H1 (cell line): Measurements from ENCODE around the gene MAP4K4. TPM values are rescaled to one million over a fixed set of nuclear protein-coding genes. Genes with fewer than 3 reads are reported as not detected.

Experiments
- CTCF ChIA-PET: fragments of 300-600 bp; sonication (Branson Sonifier 250); formaldehyde crosslinking; loops from one replicate; lab custom pipeline; 2021; ENCODE audit not compliant: partially characterized antibody; lab: Charles Lee
- POLR2A ChIA-PET: fragments of 300-600 bp; sonication (Branson Sonifier 250); formaldehyde crosslinking; loops from one replicate; lab custom pipeline; 2021; ENCODE audit warnings: inconsistent platforms; ENCODE audit not compliant: partially characterized antibody; lab: Charles Lee
- DNase-seq, 2 experiments: peaks; one replicate each; pipeline versions ENCODE4 v3.0.0 to v3.0.0-alpha.2; 2010 to 2022; ENCODE audit warnings: low spot score in 2 of 2, low read depth in 1 of 2, mixed read lengths in 1 of 2
- FAIRE-seq: peaks from 2 replicates; lab custom pipeline; 2011; peaks lifted over from hg19 to GRCh38; lab: Jason Lieb, UNC
- H2AFZ ChIP-seq: 2 replicates; pipeline ENCODE4 v1.8.1; 2012; ENCODE audit warnings: low read length, inconsistent platforms
- H2AK5ac ChIP-seq: 2 replicates; pipeline ENCODE4 v1.6.1; 2013; ENCODE audit warnings: low read depth, low read length
- H2BK120ac ChIP-seq: replicated peaks from 2 replicates; pipeline ENCODE3; 2013; ENCODE audit warnings: low read depth, low read length, inconsistent platforms
- H2BK12ac ChIP-seq: 2 replicates; pipeline ENCODE4 v1.6.1; 2013; ENCODE audit warnings: low read depth, low read length
- H2BK15ac ChIP-seq: 2 replicates; pipeline ENCODE4 v1.6.1; 2013; ENCODE audit warnings: low read length
- H2BK20ac ChIP-seq: 2 replicates; pipeline ENCODE4 v1.6.1; 2013; ENCODE audit warnings: low read length
- H2BK5ac ChIP-seq: 2 replicates; pipeline ENCODE4 v1.6.1; 2013; ENCODE audit warnings: low read depth, low read length
- H3K14ac ChIP-seq: 2 replicates; pipeline ENCODE4 v1.6.1; 2013; ENCODE audit warnings: inconsistent platforms; ENCODE audit not compliant: insufficient read length
- H3K18ac ChIP-seq: 2 replicates; pipeline ENCODE4 v1.6.1; 2013; ENCODE audit warnings: low read length; ENCODE audit errors: extremely low read depth
- H3K23ac ChIP-seq: 2 replicates; pipeline ENCODE4 v1.6.1; 2013; ENCODE audit warnings: inconsistent platforms; ENCODE audit not compliant: insufficient read length
- H3K23me2 ChIP-seq: 2 replicates; pipeline ENCODE4 v1.6.1; 2013; ENCODE audit warnings: low read depth, low read length
- H3K27ac ChIP-seq: 2 replicates; pipeline ENCODE4 v1.6.1; 2011; ENCODE audit warnings: low read depth, low read length, inconsistent platforms
- H3K27me3 ChIP-seq, 4 experiments: replicated peaks in 1 of 4; 1 replicate in 1 of 4; 2 replicates in 3 of 4; pipeline versions ENCODE4 v1.6.1 to v1.8.1; 2011 to 2013; ENCODE audit warnings: low read length in 3 of 4, mild to moderate bottlenecking in 3 of 4, inconsistent platforms in 2 of 4, mixed read lengths in 2 of 4, moderate library complexity in 1 of 4; ENCODE audit not compliant: control insufficient read depth in 3 of 4, insufficient read depth in 3 of 4; ENCODE audit errors: extremely low read depth in 1 of 4
- H3K36me3 ChIP-seq, 4 experiments: 2 replicates each; pipeline versions ENCODE4 v1.6.1 to v1.8.1; 2011 to 2013; ENCODE audit warnings: mild to moderate bottlenecking in 4 of 4, low read length in 3 of 4, moderate library complexity in 2 of 4, control low read depth in 1 of 4, inconsistent platforms in 1 of 4; ENCODE audit not compliant: insufficient read depth in 4 of 4, control insufficient read depth in 2 of 4
- H3K4ac ChIP-seq: replicated peaks from 2 replicates; pipeline ENCODE3; 2013; ENCODE audit warnings: low read length, low read depth, mixed read lengths, inconsistent platforms; ENCODE audit not compliant: insufficient read length
- H3K4me1 ChIP-seq, 4 experiments: replicated peaks in 1 of 4; 1 replicate in 1 of 4; 2 replicates in 3 of 4; pipeline versions ENCODE4 v1.6.1 to v1.8.1; 2011 to 2013; ENCODE audit warnings: low read length in 3 of 4, inconsistent platforms in 2 of 4, mixed read lengths in 1 of 4; ENCODE audit not compliant: insufficient read depth in 4 of 4, control insufficient read depth in 3 of 4
- H3K4me2 ChIP-seq, 2 experiments: 2 replicates each; pipeline versions ENCODE4 v1.6.1 to v1.8.1; 2011 to 2013; ENCODE audit warnings: low read depth in 2 of 2, low read length in 2 of 2, control low read depth in 1 of 2, inconsistent platforms in 1 of 2, mild to moderate bottlenecking in 1 of 2; ENCODE audit not compliant: insufficient read depth in 1 of 2
- H3K4me3 ChIP-seq, 4 experiments: fragments of 200-600, 300-600 bp in 1 of 4; sonication (generic), shearing (Covaris generic), sonication (Bioruptor Twin) in 1 of 4; 2 replicates each; pipeline versions ENCODE4 v1.5.1 to v1.8.1; 2011 to 2016; ENCODE audit warnings: low read length in 4 of 4, low read depth in 3 of 4, control low read depth in 2 of 4, inconsistent platforms in 2 of 4, mild to moderate bottlenecking in 2 of 4, mixed read lengths in 1 of 4, moderate library complexity in 1 of 4; ENCODE audit not compliant: insufficient read depth in 2 of 4; ENCODE audit errors: extremely low read depth in 1 of 4
- H3K56ac ChIP-seq: replicated peaks from 2 replicates; pipeline ENCODE3; 2013; ENCODE audit warnings: low read depth, mild to moderate bottlenecking, mixed read lengths, low read length, inconsistent platforms; ENCODE audit not compliant: insufficient read length
- H3K79me1 ChIP-seq: 2 replicates; pipeline ENCODE4 v1.6.1; 2013; ENCODE audit warnings: low read depth, low read length, control low read depth
- H3K79me2 ChIP-seq, 2 experiments: 2 replicates each; pipeline versions ENCODE4 v1.6.1 to v1.8.1; 2012 to 2013; ENCODE audit warnings: low read length in 2 of 2, mild to moderate bottlenecking in 2 of 2, inconsistent platforms in 1 of 2; ENCODE audit not compliant: insufficient read depth in 2 of 2, control insufficient read depth in 1 of 2
- H3K9ac ChIP-seq, 4 experiments: replicated peaks in 1 of 4; 1 replicate in 1 of 4; 2 replicates in 3 of 4; pipeline versions ENCODE4 v1.6.1 to v1.8.1; 2011 to 2013; ENCODE audit warnings: low read depth in 3 of 4, low read length in 3 of 4, control low read depth in 2 of 4, mild to moderate bottlenecking in 2 of 4, moderate library complexity in 2 of 4, inconsistent platforms in 1 of 4; ENCODE audit errors: extremely low read depth in 1 of 4
- H3K9me3 ChIP-seq, 2 experiments: 2 replicates each; pipeline versions ENCODE4 v1.6.1 to v1.8.1; 2012 to 2013; ENCODE audit warnings: mild to moderate bottlenecking in 2 of 2, moderate library complexity in 2 of 2, control low read depth in 1 of 2, inconsistent platforms in 1 of 2, low read depth in 1 of 2, low read length in 1 of 2, mixed read lengths in 1 of 2; ENCODE audit not compliant: insufficient read depth in 2 of 2
- H4K20me1 ChIP-seq, 2 experiments: replicated peaks in 1 of 2; 2 replicates each; pipeline versions ENCODE3 to v1.8.1; 2011 to 2013; ENCODE audit warnings: inconsistent platforms in 2 of 2, low read length in 2 of 2, mild to moderate bottlenecking in 1 of 2; ENCODE audit not compliant: insufficient read depth in 2 of 2, control insufficient read depth in 1 of 2
- H4K5ac ChIP-seq: 2 replicates; pipeline ENCODE4 v1.6.1; 2013; ENCODE audit warnings: low read length, low read depth, mixed read lengths, inconsistent platforms; ENCODE audit not compliant: insufficient read length
- H4K8ac ChIP-seq: 2 replicates; pipeline ENCODE4 v1.8.0; 2013; ENCODE audit warnings: mild to moderate bottlenecking, moderate library complexity, low read length, inconsistent platforms; ENCODE audit not compliant: insufficient read depth; ENCODE audit errors: extremely low read depth
- H4K91ac ChIP-seq: replicated peaks from 2 replicates; pipeline ENCODE3; 2013; ENCODE audit warnings: low read length, mixed read lengths, inconsistent platforms; ENCODE audit not compliant: insufficient read length
- CEBPB ChIP-seq: IDR thresholded peaks from 2 replicates; pipeline ENCODE4 v1.6.1; 2012; ENCODE audit warnings: low read depth, low read length
- EP300 ChIP-seq, 2 experiments: IDR thresholded peaks; 1 replicate in 1 of 2; 2 replicates in 1 of 2; pipeline ENCODE4 v1.6.1; 2011 to 2012; ENCODE audit warnings: low read depth in 2 of 2, low read length in 2 of 2, mild to moderate bottlenecking in 2 of 2, borderline replicate concordance in 1 of 2, inconsistent platforms in 1 of 2, moderate library complexity in 1 of 2
- JUND ChIP-seq: IDR thresholded peaks from 2 replicates; pipeline ENCODE4 v1.6.1; 2011; ENCODE audit warnings: mild to moderate bottlenecking, improper control_type of control experiment, low read length
- RFX5 ChIP-seq: IDR thresholded peaks from 2 replicates; pipeline ENCODE4 v1.6.1; 2011; ENCODE audit warnings: low read depth, low read length, improper control_type of control experiment, borderline replicate concordance
- WGBS, 2 experiments: shearing (Covaris generic) in 1 of 2; methylation state at CpG; one replicate each; pipeline versions ENCODE4 v1.1.6 to v1.1.7; 2013 to 2015; ENCODE audit warnings: low lambda C conversion rate in 2 of 2, mixed read lengths in 2 of 2, inconsistent platforms in 1 of 2, low coverage in 1 of 2, missing lambda C conversion rate in 1 of 2; ENCODE audit not compliant: insufficient replicate concordance in 2 of 2, insufficient coverage in 1 of 2, insufficient read length in 1 of 2; ENCODE audit errors: extremely low coverage in 1 of 2, missing lambda C conversion rate in 1 of 2; 5-methylcytosine and 5-hydroxymethylcytosine counted together
- polyA plus RNA-seq, 7 experiments: library from polyadenylated mRNA; depleted of rRNA in 3 of 7; stranded (reverse) in 5 of 7; unstranded in 2 of 7; fragments of >200 nt in 5 of 7; fragments of 200-250 nt in 2 of 7; gene quantifications; 1 replicate in 5 of 7; 2 replicates in 1 of 7; 4 replicates in 1 of 7; pipeline versions ENCODE4 v1.2.1 to v1.2.3, GENCODE V29; 2011 to 2013; ENCODE audit warnings: missing spikeins in 2 of 7, mixed read lengths in 2 of 7
- total RNA-seq: library from RNA; stranded (reverse); fragmentation: NEBNext Ultra II Directional; extraction: Animal tissue kit (Norgen Biotek cat#: 25700); gene quantifications from 2 replicates; pipeline ENCODE4 v1.2.1, GENCODE V29; 2021

Gene MAP4K4
- total and polyA plus RNA-seq, 2 of the 8 experiments (the other 6 are each of a cell fraction or from before 2014, with no cell fraction given) = 53.2 to 138 TPM

- Histone ChIP-seq H2BK15ac (no peak overlapping the region), H2BK120ac (no peak overlapping the region), H3K27ac (no peak overlapping the region), H3K18ac (no peak overlapping the region), H3K56ac (no peak overlapping the region), H4K20me1 (peaks cover 2 to 11% of the 10 kb centered on the region in 2 experiments), H3K9ac (no peak overlapping the region), H2BK5ac (no peak overlapping the region), H3K27me3 (no peaks in the 10 kb centered on the region), H4K8ac (no peak overlapping the region), H3K23me2 (no peaks in the 10 kb centered on the region), H4K91ac (no peak overlapping the region), H3K36me3 (no peaks in the 10 kb centered on the region), H4K5ac (no peak overlapping the region), H2BK20ac (no peak overlapping the region), H3K14ac (no peak overlapping the region), H3K9me3 (no peaks in the 10 kb centered on the region), H3K23ac (no peak overlapping the region), H3K4me2 (no peak overlapping the region; a peak in 1 of 4 replicates), H2AFZ (no peak overlapping the region), H2BK12ac (no peak overlapping the region), H3K4me3 (no peak overlapping the region), H3K79me1 (no peaks in the 10 kb centered on the region; the same call in 1 of the 2 replicates), H2AK5ac (no peak overlapping the region), H3K4me1 (peaks cover 0 to 25% (median 7%) of the 10 kb centered on the region in 4 experiments; a peak in 3 of 7 replicates), H3K4ac (no peak overlapping the region), H3K79me2 (peaks cover 9 to 98% of the 10 kb centered on the region in 2 experiments)
- FAIRE-seq (no peak), DNase-seq (no peak)
- TF ChIP-seq JUND (no peak), RFX5 (no peak), EP300 (IDR thresholded peaks at IDR 0.05; ENCODE audit: borderline replicate concordance in 1 of 2, low read depth in 2 of 2, low read length in 2 of 2) (no peak), CEBPB (no peak)
- ChIA-PET POLR2A (interaction anchor here (1.0 kb wide), 2 partner anchors 16 to 93 kb away, joined by 3 read pairs; no protein-coding TSS in a partner anchor), CTCF (interaction anchor here (1.0 to 1.5 kb wide), 4 partner anchors 13 to 399 kb away, joined by 3 read pairs; no protein-coding TSS in a partner anchor)
- WGBS, 2 experiments = 85% methylated on average over 6 of the region's 6 CpGs; no CpG with 5 or more reads in 1 of the 2 experiments
Observed at GRCh38 chr2:101817481-101817880, 120.0 kb downstream of the MAP4K4 start.
